ENCODE results near the gene AKR1C2.
A peak's percentile ranks its signal among the peaks of the same experiment; 100 is the strongest.
"Not testable (repeated sequence)": the region's sequence is repeated elsewhere in the genome, so short reads cannot be mapped to it uniquely, and the experiment has no call there.

AKR1C2 gene

GRCh38 chr10:4963815-4964154 lies 39.9 kb downstream of the AKR1C2 start:
- DNase-seq: not testable (repeated sequence)
- intact Hi-C loops (cut with DNase I): loop anchor here (10.0 kb wide), 1 partner anchor 51 kb away; no protein-coding TSS in a partner anchor

DNA sequence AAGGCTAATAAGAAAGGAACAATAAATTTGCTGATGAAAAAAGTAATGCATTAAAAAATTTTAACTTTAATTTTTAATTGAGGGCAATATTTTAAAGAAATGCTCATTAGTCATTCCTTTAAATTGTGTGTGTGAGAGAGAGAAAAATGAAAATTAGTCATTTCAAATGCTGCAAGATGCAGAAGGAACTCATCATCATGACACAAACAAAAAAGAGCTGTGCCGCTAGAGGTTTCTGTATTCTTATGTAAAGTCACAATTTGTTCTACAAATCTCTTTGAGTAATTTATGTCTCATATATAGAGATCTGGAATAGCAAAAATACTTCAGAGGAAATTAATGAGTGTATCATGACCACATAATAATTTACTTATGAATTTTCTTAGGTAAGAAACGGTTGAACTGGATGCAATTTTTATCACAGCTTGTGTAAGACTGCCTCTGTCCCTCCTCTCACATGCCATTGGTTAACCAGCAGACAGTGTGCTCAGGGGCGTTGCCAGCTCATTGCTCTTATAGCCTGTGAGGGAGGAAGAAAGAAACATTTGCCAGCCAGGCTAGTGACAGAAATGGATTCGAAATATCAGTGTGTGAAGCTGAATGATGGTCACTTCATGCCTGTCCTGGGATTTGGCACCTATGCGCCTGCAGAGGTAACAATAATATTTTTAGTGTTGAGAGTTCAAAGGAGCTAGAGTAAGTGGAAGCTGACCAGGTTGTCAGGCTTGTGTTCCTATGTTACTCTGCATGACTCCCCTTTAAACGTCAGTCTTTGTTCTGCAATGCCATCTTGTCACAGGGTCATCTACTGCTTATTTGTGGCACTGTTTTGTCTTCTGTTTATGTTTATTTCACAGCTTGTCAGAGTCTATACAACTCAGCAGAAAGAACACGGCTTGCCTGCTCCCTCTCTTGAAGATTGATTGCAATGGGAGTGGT lies 40.5 kb downstream of the AKR1C2 start, which contains the start of gene AKR1C1:
AKR1C1 (plus strand) TSS at position 540 of the 939 bp plus-strand sequence; CDS start at position 570, 30 bp downstream.
- not testable (repeated sequence) for DNase-seq
- intact Hi-C loops (cut with DNase I): loop anchor here (10.0 kb wide), 1 partner anchor 52 kb away; no protein-coding TSS in a partner anchor

GRCh38 chr10:4962308-4962707 lies 41.3 kb downstream of the AKR1C2 start:
- not testable (repeated sequence) for DNase-seq
- intact Hi-C loops (cut with DNase I): loop anchor here (10.0 kb wide), 1 partner anchor 52 kb away; no protein-coding TSS in a partner anchor

GRCh38 chr10:4961558-4961957 lies 42.1 kb downstream of the AKR1C2 start:
- peak in 1 of 10 donors; percentile 67 for DNase-seq
- intact Hi-C loops (cut with DNase I): loop anchor here (10.0 kb wide), 1 partner anchor 53 kb away; no protein-coding TSS in a partner anchor

DNA sequence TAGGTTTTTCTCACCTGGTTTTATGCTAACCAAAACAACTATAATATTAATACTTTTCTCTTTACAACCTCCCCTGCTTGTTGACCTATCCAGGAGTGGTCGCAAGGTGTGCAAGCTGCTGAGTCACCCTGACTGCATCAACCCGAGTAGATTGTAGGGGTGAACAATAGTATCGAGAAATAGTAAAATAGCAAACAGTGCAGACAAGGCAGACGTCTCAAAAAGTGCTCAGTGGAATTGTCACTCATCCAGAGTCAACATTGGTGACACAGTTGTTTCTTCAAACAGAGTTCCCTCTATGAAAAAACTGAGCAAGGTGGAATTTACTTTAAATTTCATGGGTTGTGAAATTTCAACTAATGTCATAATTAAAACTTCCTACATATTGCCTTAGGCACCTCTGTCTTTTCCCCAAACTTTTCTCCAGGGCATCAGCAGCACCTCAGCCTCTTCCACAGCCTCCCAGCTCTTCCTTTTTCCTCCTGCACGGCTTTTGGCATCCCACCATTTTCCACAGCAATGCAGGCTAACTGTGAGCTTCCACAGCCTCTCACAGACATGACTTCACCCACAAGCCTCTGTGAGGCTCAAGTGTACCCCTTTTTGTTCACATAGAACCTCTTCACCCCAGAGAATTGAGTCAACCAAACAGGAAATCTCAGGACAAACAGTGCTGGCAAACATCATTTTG lies 46.6 kb downstream of the AKR1C2 start:
- intact Hi-C loops (cut with DNase I); DNase-seq: not testable (repeated sequence)

- intact Hi-C loops (cut with DNase I); DNase-seq: not testable (repeated sequence)
Measured at GRCh38 chr10:4956088-4956487, 47.6 kb downstream of the AKR1C2 start.

- DNase-seq: no peak
- intact Hi-C loops (cut with DNase I): no loop called here
Measured at GRCh38 chr10:4953405-4953804, 50.3 kb downstream of the AKR1C2 start.

GRCh38 chr10:4951512-4952162 lies 52.0 kb downstream of the AKR1C2 start:
- intact Hi-C loops (cut with DNase I); DNase-seq: not testable (repeated sequence)

DNA sequence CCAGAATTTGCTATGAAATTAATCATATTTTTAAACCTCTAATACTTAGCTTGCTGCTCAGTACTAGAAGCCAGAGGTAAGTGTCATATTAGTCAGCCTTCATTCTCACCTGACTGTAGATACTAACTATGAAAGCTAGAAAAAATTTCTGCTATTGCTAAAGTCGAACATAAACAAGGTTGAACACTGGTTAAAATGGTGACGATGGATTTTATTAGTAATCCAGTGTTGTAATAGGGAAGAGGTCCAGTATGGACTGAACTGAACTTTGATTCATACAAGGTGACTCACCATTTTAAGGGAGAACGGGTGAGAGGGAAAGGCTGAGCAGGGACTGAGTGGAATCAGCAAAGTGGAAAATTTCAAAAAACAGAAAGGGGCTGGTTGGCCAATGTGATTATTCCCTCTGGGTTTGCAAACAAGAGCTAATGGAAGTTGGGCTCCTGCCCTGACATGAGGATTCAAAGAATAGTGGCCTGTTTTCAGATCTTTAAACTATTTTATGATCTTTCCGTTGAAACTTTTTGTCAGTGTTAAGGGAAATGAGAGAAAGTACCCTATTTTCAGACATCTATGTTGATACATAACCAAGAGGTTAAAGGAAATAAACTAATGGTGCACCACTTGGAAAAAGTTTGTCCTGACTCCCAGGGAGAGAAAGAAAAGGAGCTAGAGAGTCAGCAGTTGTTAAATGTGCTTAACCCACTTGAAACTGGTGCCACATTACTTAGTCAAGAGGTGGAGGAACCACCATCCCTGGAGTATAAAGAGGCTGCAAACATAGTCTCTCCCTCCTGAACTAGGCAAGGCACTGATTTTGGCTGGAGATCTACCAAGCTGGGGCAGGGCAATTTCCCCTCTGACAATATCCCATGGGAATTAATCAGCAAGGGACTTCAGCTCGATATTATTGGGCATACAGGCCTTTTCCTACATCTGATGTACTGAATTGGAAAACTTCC lies 55.7 kb downstream of the AKR1C2 start:
- intact Hi-C loops (cut with DNase I): no loop called here
- no peak for DNase-seq

GRCh38 chr10:4947039-4947634 lies 56.5 kb downstream of the AKR1C2 start:
- intact Hi-C loops (cut with DNase I): no loop called here

GRCh38 chr10:4945766-4946717 lies 57.6 kb downstream of the AKR1C2 start:
- intact Hi-C loops (cut with DNase I): no loop called here
- no peak for DNase-seq

More at GRCh38 chr10:4947039-4947634, 56.5 kb downstream of the AKR1C2 start:
- no peak for DNase-seq

GRCh38 chr10:4944841-4945240 lies 58.8 kb downstream of the AKR1C2 start:
- no peak for DNase-seq
- intact Hi-C loops (cut with DNase I): no loop called here

- no peak for DNase-seq
- intact Hi-C loops (cut with DNase I): no loop called here
Measured at GRCh38 chr10:4943821-4944220, 59.8 kb downstream of the AKR1C2 start.

- DNase-seq; intact Hi-C loops (cut with DNase I): not testable (repeated sequence)
Measured at GRCh38 chr10:4943416-4943815, 60.2 kb downstream of the AKR1C2 start.

DNA sequence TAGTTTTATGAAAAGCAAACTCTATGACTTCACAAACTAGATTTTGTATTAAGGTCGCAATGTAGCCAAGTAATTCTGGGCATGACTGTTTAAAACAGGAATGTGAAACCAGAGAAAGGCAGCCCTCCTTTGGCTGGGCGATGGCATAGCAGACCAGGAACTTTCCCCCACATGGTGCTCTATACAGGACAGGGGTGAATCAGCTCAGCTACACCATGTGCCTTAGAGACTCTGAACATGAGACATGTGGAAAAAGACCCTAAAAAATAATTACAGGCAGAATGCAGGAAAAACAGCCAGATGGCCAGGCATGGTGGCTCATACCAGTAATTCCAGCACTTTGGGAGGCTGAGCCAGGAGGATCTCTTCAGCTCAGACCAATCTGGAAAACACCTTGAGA lies 60.7 kb downstream of the AKR1C2 start:
- DNase-seq; intact Hi-C loops (cut with DNase I): not testable (repeated sequence)

GRCh38 chr10:4941540-4942330 lies 61.9 kb downstream of the AKR1C2 start:
- no peak for DNase-seq
- intact Hi-C loops (cut with DNase I): no loop called here

GRCh38 chr10:4940909-4941308 lies 62.7 kb downstream of the AKR1C2 start:
- intact Hi-C loops (cut with DNase I): not testable (repeated sequence)

More at GRCh38 chr10:4940909-4941308, 62.7 kb downstream of the AKR1C2 start:
- DNase-seq: not testable (repeated sequence)
